Osteoblast (primary cell): ENCODE data around the gene DAPK1. TPM values are rescaled to one million over a fixed set of nuclear protein-coding genes. Genes with fewer than 3 reads are reported as not detected.

Source experiments
- DNase-seq: peaks from one replicate; pipeline ENCODE4 v3.0.0; 2011; ENCODE audit warnings: low spot score, mixed read lengths; ENCODE audit not compliant: insufficient read length; ENCODE audit errors: missing footprints
- H2AFZ ChIP-seq: 2 replicates; pipeline ENCODE4 v1.6.0; 2011; ENCODE audit warnings: mild to moderate bottlenecking, low read length
- H3K27ac ChIP-seq: 2 replicates; pipeline ENCODE4 v1.5.1; 2011; ENCODE audit warnings: mild to moderate bottlenecking, low read depth, low read length, moderate library complexity
- H3K27me3 ChIP-seq: 2 replicates; pipeline ENCODE4 v1.6.0; 2012; ENCODE audit warnings: mild to moderate bottlenecking, control low read depth, inconsistent platforms, low read length, moderate library complexity; ENCODE audit not compliant: insufficient read depth
- H3K36me3 ChIP-seq: 2 replicates; pipeline ENCODE4 v1.5.1; 2011; ENCODE audit warnings: mild to moderate bottlenecking, low read length, control low read depth, moderate library complexity; ENCODE audit not compliant: insufficient read depth
- H3K4me1 ChIP-seq: 2 replicates; pipeline ENCODE4 v1.5.1; 2011; ENCODE audit warnings: mild to moderate bottlenecking, low read length, control low read depth, moderate library complexity; ENCODE audit not compliant: insufficient read depth
- H3K4me2 ChIP-seq: 2 replicates; pipeline ENCODE4 v1.6.0; 2011; ENCODE audit warnings: mild to moderate bottlenecking, low read length; ENCODE audit not compliant: insufficient read depth
- H3K4me3 ChIP-seq: fragments of 200-600 bp; sonication (generic); 3 replicates; pipeline ENCODE4 v1.5.1; 2012; ENCODE audit warnings: mild to moderate bottlenecking, low read length, inconsistent platforms; ENCODE audit not compliant: insufficient read depth
- H3K79me2 ChIP-seq: 2 replicates; pipeline ENCODE4 v1.6.0; 2012; ENCODE audit warnings: mild to moderate bottlenecking, low read length, control low read depth, inconsistent platforms; ENCODE audit not compliant: insufficient read depth
- H3K9me3 ChIP-seq: 2 replicates; pipeline ENCODE4 v1.5.1; 2011; ENCODE audit warnings: low read depth, low read length, control low read depth
- H4K20me1 ChIP-seq: 2 replicates; pipeline ENCODE4 v1.6.0; 2012; ENCODE audit warnings: mild to moderate bottlenecking, low read length, control low read depth; ENCODE audit not compliant: insufficient read depth
- CTCF ChIP-seq: IDR thresholded peaks from 2 replicates; pipeline ENCODE4 v1.5.1; 2011; ENCODE audit warnings: mild to moderate bottlenecking, low read depth, low read length, moderate library complexity; ENCODE audit errors: extremely low read depth
- total RNA-seq: library from RNA; depleted of rRNA; stranded (reverse); fragments of >200 nt; gene quantifications from 2 replicates; pipeline ENCODE4 v1.2.3, GENCODE V29; 2012

The DAPK1 gene
- total RNA-seq, 1 donor: 55.4 TPM

DNA sequence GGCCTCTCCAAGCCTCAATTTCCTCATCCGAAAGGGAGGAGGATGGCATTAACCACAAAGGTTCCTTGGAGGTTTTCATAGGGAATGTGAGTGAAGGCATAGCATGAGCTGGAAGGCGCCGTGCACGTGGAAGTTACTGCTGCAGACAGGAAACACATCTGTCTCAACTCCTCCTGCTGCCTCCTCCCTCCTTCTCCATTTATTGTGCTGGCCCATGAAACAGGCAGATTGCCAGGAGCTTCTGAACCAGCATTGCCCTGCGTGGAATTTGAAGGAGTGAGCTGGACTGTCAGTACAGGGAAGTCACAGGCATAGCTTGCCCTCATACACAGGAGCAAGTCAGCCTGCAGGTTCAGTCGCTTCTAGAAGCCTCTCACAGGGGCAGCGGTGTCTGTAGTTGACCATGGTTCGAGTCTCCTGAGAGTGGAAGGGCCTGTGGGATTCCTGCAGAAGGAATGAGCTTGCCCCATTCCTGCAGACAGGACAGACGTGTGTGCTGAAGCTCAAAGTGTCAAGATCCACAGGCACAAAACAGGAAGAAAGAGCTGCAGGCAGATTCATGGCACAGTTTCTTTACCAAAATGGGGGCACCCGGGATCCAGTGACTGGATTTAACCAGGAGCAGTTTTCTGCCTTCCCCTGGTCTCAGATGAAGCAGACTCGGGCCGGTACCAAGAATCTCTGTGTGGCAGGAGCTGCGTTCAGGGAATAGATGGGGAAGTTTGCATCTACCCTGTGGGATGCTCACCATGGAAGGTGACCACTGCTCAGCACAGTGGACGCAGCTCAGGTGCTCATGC, 179.5 kb downstream of the DAPK1 start:
- H3K36me3 ChIP-seq: no peaks in the 10 kb centered on the region
- no peaks in the 10 kb centered on the region for H3K79me2 ChIP-seq
- no peaks in the 10 kb centered on the region for H3K4me1 ChIP-seq
- no peak overlapping the region for H2AFZ ChIP-seq
- no peak overlapping the region for H3K27ac ChIP-seq
- H3K4me3 ChIP-seq: no peak overlapping the region
- no peaks in the 10 kb centered on the region for H3K27me3 ChIP-seq
- H3K9me3 ChIP-seq: no peaks in the 10 kb centered on the region
- no peak for TF ChIP-seq CTCF
- H4K20me1 ChIP-seq: no peaks in the 10 kb centered on the region
- peak; percentile 66 for DNase-seq
- H3K4me2 ChIP-seq: no peak overlapping the region

DNA sequence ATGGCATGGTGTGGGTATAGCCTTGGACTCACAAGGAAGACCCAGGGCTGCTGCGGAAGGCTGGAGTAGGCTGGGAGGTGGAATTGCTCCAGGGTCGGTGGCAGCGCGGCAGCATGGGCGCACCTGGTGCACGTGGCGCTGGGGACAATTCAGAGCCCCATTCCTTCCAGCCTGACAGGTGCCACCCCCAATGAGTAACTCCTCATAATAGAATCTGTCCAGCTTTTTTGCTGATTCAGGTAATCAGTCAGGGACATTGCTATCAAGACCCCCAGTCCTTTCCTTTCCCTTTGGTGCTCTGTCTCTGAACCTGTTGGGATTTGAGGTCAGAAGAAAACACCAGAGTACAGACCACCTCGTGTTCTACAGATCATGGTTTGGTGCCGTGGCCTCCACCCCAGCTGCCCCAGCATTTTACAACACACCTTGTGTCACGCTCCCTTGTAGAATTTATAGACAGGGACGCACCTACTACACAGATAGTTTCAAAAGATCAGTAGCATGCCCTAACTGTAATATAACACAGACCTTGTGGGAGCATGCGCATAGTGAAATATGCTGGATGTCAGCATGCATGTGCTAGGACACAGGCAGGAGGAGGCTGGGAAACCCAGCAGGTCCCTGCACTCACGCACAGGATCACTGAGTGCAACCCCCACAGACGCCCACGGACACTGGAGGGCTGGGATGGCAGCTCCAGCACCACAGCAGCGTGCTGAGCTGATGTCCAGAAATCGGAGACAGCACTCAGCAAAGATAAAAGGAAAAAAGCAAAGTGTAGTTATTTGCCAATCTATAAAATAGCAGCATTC, 180.3 kb downstream of the DAPK1 start:
- no peaks in the 10 kb centered on the region for H3K27me3 ChIP-seq
- no peaks in the 10 kb centered on the region for H3K4me1 ChIP-seq
- no peak overlapping the region for H3K4me2 ChIP-seq
- H4K20me1 ChIP-seq: no peaks in the 10 kb centered on the region
- peak; percentile 49 for DNase-seq
- H2AFZ ChIP-seq: no peak overlapping the region
- H3K9me3 ChIP-seq: no peaks in the 10 kb centered on the region
- H3K4me3 ChIP-seq: no peak overlapping the region
- no peak for TF ChIP-seq CTCF
- no peaks in the 10 kb centered on the region for H3K36me3 ChIP-seq
- H3K27ac ChIP-seq: no peak overlapping the region
- no peaks in the 10 kb centered on the region for H3K79me2 ChIP-seq

DNA sequence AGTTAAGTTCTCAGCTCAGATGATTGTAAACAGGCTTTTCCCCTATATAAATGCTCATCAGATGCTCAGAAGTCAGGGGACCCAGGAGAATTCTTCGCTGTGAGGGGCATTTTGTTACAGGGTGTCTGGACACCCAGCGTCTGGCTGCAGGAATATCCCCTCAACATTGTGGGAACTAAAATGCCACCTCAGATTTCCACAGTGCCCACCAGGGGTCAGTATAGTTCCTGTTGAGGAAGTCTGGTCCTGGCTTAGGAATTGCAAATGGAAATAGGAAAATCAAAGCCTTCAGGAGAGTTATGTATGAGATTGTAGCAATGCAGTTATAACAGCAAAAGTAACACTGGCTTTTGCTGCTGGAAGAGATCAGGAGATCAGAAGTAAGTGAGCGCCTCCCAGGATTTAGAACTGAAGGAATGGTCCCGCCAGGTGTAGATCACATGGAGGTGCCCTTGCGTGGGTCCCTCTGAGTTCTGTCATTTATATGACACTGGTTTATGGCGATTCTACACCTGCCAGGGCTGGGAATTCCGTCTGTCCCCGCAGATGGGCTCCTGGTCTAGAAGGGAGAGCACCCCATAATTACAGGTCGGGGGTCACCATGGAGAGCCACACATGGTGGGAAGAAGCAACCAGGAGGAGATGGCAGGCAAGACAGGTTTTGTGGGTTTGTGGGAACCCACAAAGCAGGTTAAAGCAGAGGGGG, 181.1 kb downstream of the DAPK1 start:
- Histone ChIP-seq H3K4me3 (no peak overlapping the region), H3K27ac (no peak overlapping the region), H3K9me3 (no peaks in the 10 kb centered on the region), H4K20me1 (no peaks in the 10 kb centered on the region), H3K36me3 (no peaks in the 10 kb centered on the region), H3K27me3 (no peaks in the 10 kb centered on the region), H3K79me2 (no peaks in the 10 kb centered on the region), H3K4me1 (no peaks in the 10 kb centered on the region), H3K4me2 (no peak overlapping the region), H2AFZ (no peak overlapping the region)
- TF ChIP-seq CTCF: peak; percentile 92
- peak; percentile 97 for DNase-seq
